HepG2 (cell line): Measurements from ENCODE around the gene DPEP1. TPM values are rescaled to one million over a fixed set of nuclear protein-coding genes. Genes with fewer than 3 reads are reported as not detected.

Experiments
- ARID4A ChIP-seq: sonication (generic); formaldehyde crosslinking; IDR thresholded peaks from 2 replicates; pipeline ENCODE4 v1.5.0; 2020; ENCODE audit warnings: mild to moderate bottlenecking, missing genetic modification reagents, borderline replicate concordance
- MZF1 ChIP-seq: sonication (generic); formaldehyde crosslinking; IDR thresholded peaks from 2 replicates; pipeline ENCODE4 v1.8.1; 2023; ENCODE audit warnings: mild to moderate bottlenecking, missing genetic modification reagents, borderline replicate concordance
- PCBP2 ChIP-seq: fragments of 200-400 bp; formaldehyde crosslinking; optimal IDR thresholded peaks from 2 replicates; pipeline ENCODE3; 2018; ENCODE audit warnings: low read length, low read depth; ENCODE audit not compliant: poor library complexity, severe bottlenecking
- RBFOX2 ChIP-seq: fragments of 200-400 bp; formaldehyde crosslinking; IDR thresholded peaks from 2 replicates; pipeline ENCODE4 v1.6.1; 2017; ENCODE audit warnings: low read depth, mild to moderate bottlenecking, low read length
- SNAPC2 ChIP-seq: sonication (generic); formaldehyde crosslinking; IDR thresholded peaks from 2 replicates; pipeline ENCODE4 v1.8.1; 2022; ENCODE audit warnings: mild to moderate bottlenecking, missing genetic modification reagents
- SNAPC4 ChIP-seq: sonication (generic); formaldehyde crosslinking; IDR thresholded peaks from 2 replicates; pipeline ENCODE4 v1.4.0; 2020; ENCODE audit warnings: mild to moderate bottlenecking, missing genetic modification reagents
- THAP7 ChIP-seq: sonication (generic); formaldehyde crosslinking; IDR thresholded peaks from 2 replicates; pipeline ENCODE4 v1.8.1; 2023; ENCODE audit warnings: mild to moderate bottlenecking, missing genetic modification reagents
- THAP9 ChIP-seq: sonication (generic); formaldehyde crosslinking; IDR thresholded peaks from 2 replicates; pipeline ENCODE4; 2020; ENCODE audit warnings: missing genetic modification reagents, mild to moderate bottlenecking, borderline replicate concordance
- TOE1 ChIP-seq: sonication (generic); formaldehyde crosslinking; IDR thresholded peaks from 2 replicates; pipeline ENCODE4 v1.4.0; 2020; ENCODE audit warnings: mild to moderate bottlenecking, missing genetic modification reagents
- ZBTB46 ChIP-seq: sonication (generic); formaldehyde crosslinking; IDR thresholded peaks from 2 replicates; pipeline ENCODE4 v1.4.0; 2020; ENCODE audit warnings: mild to moderate bottlenecking, missing genetic modification reagents, borderline replicate concordance
- ZNF343 ChIP-seq: sonication (generic); formaldehyde crosslinking; IDR thresholded peaks from 2 replicates; pipeline ENCODE4 v1.4.0; 2020; ENCODE audit warnings: mild to moderate bottlenecking, missing genetic modification reagents
- ZNF563 ChIP-seq: sonication (generic); formaldehyde crosslinking; IDR thresholded peaks from 2 replicates; pipeline ENCODE4 v1.8.0; 2022; ENCODE audit warnings: mild to moderate bottlenecking, moderate library complexity, missing genetic modification reagents
- ZNF570 ChIP-seq: sonication (generic); formaldehyde crosslinking; IDR thresholded peaks from 2 replicates; pipeline ENCODE4 v1.4.0; 2020; ENCODE audit warnings: mild to moderate bottlenecking, missing genetic modification reagents, borderline replicate concordance
- polyA plus RNA-seq, 8 experiments: library from polyadenylated mRNA; depleted of rRNA in 3 of 8; stranded (reverse) in 7 of 8; unstranded in 1 of 8; fragments of >200 nt; fragmentation: Illumina TruSeq in 4 of 8; extraction: Trizol in 4 of 8; gene quantifications; 2 replicates each; pipeline versions ENCODE4 v1.2.1 to v1.2.3, GENCODE V29; 2011 to 2016; ENCODE audit warnings: low read depth in 4 of 8, missing spikeins in 1 of 8, mixed read lengths in 1 of 8; ENCODE audit not compliant: insufficient read depth in 1 of 8
- total RNA-seq, 5 experiments: library from RNA; depleted of rRNA; stranded (reverse); fragments of >200 nt; fragmentation: Illumina TruSeq; extraction: Trizol; gene quantifications; 2 replicates each; pipeline ENCODE4 v1.2.3, GENCODE V29; 2016; ENCODE audit warnings: low read depth in 1 of 5

Gene DPEP1
- total and polyA plus RNA-seq, 2 of the 13 experiments (the other 11 are each of a cell fraction or from before 2014, with no cell fraction given): 37.6 to 52.2 TPM

GRCh38 chr16:89565256-89565505 is 48.3 kb upstream of the DPEP1 start (continued):
- 0 out of 2 replicates have a peak, but pooled peaks have one; percentile 42 for TF ChIP-seq ARID4A (CRISPR knock-in tag)
- peak; percentile 66; the same call in 1 of the 2 replicates for TF ChIP-seq RBFOX2
- TF ChIP-seq ZNF343 (CRISPR knock-in tag): no peak; the same call in 1 of the 2 replicates
- 0 out of 2 replicates have a peak, but pooled peaks have one; percentile 44 for TF ChIP-seq MZF1 (CRISPR knock-in tag)
- 0 out of 2 replicates have a peak, but pooled peaks have one; percentile 12 for TF ChIP-seq ZNF570 (CRISPR knock-in tag)
- TF ChIP-seq PCBP2: peak; percentile 81
- TF ChIP-seq THAP9 (CRISPR knock-in tag): no peak
- TF ChIP-seq SNAPC4 (CRISPR knock-in tag): no peak
- TF ChIP-seq SNAPC2 (CRISPR knock-in tag): no peak
- TF ChIP-seq THAP7 (CRISPR knock-in tag): 0 out of 2 replicates have a peak, but pooled peaks have one; percentile 91
- 0 out of 2 replicates have a peak, but pooled peaks have one; percentile 24 for TF ChIP-seq ZBTB46
- 0 out of 2 replicates have a peak, but pooled peaks have one; percentile 26 for TF ChIP-seq TOE1 (CRISPR knock-in tag)
- TF ChIP-seq ZNF563 (CRISPR knock-in tag): 0 out of 2 replicates have a peak, but pooled peaks have one; percentile 51
